Esophagus squamous epithelium (tissue), 5 donors: ENCODE results near the gene TCF7. TPM values are rescaled to one million over a fixed set of nuclear protein-coding genes. Genes with fewer than 3 reads are reported as not detected.

Experiments used
- DNase-seq: peaks from one replicate; lab custom pipeline; 2025; lab: John Stamatoyannopoulos, UW
- H3K27ac ChIP-seq, 4 donors: fragments of 200-600 bp; sonication (generic); one replicate each; pipeline ENCODE4 v1.5.1; 2016 to 2019; ENCODE audit warnings: mild to moderate bottlenecking in 1 of 4
- H3K27me3 ChIP-seq, 4 donors: fragments of 200-600 bp; sonication (generic); 1 replicate in 3 of 4; 2 replicates in 1 of 4; pipeline versions ENCODE4 v1.5.1 to v1.6.0; 2017 to 2021; ENCODE audit warnings: antibody characterized with exemption in 1 of 4
- H3K36me3 ChIP-seq, 3 donors: fragments of 200-600 bp; sonication (generic); one replicate each; pipeline ENCODE4 v1.5.1; 2016 to 2019
- H3K4me1 ChIP-seq, 3 donors: fragments of 200-600 bp; sonication (generic); one replicate each; pipeline ENCODE4 v1.5.1; 2017 to 2019
- H3K4me3 ChIP-seq, 4 donors: fragments of 200-600 bp; sonication (generic); 1 replicate in 3 of 4; 2 replicates in 1 of 4; pipeline ENCODE4 v1.5.1; 2016 to 2019; ENCODE audit warnings: mild to moderate bottlenecking in 2 of 4, moderate library complexity in 1 of 4
- H3K9me3 ChIP-seq, 3 donors: fragments of 200-600 bp; sonication (generic); one replicate each; pipeline ENCODE4 v1.5.1; 2016 to 2019
- POLR2A ChIP-seq, 4 donors: fragments of 450-650 bp; IDR thresholded peaks; one replicate each; pipeline ENCODE4 v1.6.1; 2017; ENCODE audit warnings: antibody characterized with exemption in 4 of 4, mild to moderate bottlenecking in 4 of 4, moderate library complexity in 3 of 4
- WGBS, 2 donors: methylation state at CpG; one replicate each; pipeline ENCODE4 v1.1.5; 2018; 5-methylcytosine and 5-hydroxymethylcytosine counted together
- intact Hi-C: fragments of 100-400 bp; cut with DNase I; formaldehyde crosslinking; loops from one replicate; pipeline ENCODE4 v1.15.0; 2022
- total RNA-seq, 4 donors: library from RNA; depleted of rRNA; stranded (reverse); fragments of >200 nt; gene quantifications; one replicate each; pipeline ENCODE4 v1.1.0, GENCODE V29; 2016
- TF ChIP-seq, protein P1 (sequence below), 6 experiments: fragments of 450-650 bp in 4 of 6; fragments of 200-600 bp in 2 of 6; sonication (generic) in 2 of 6; IDR thresholded peaks; one replicate each; pipeline ENCODE4 v1.5.1; 2016 to 2019; ENCODE audit warnings: antibody characterized with exemption in 6 of 6, mild to moderate bottlenecking in 4 of 6, moderate library complexity in 4 of 6
- donor health status: DM: yes; HTN: yes; CAD: no.

The TCF7 gene
- total RNA-seq, 4 donors from 2014 or later = 1.9 to 7.6 (median 2.8) TPM

- no peak overlapping the region for H3K4me3 ChIP-seq
- peaks cover 0 to 12% (median 0%) of the 10 kb centered on the region in 3 donors for H3K4me1 ChIP-seq
- H3K36me3 ChIP-seq = no peaks in the 10 kb centered on the region
- peaks cover 0 to 3% (median 0%) of the 10 kb centered on the region in 4 donors for H3K27me3 ChIP-seq
- WGBS, 2 donors = 60 to 85% methylated on average over 1 of the region's 6 CpGs
- no peak for DNase-seq
- H3K9me3 ChIP-seq = no peaks in the 10 kb centered on the region
- no peak overlapping the region for H3K27ac ChIP-seq
- intact Hi-C loops = no loop called here
- TF ChIP-seq, protein P1, sequence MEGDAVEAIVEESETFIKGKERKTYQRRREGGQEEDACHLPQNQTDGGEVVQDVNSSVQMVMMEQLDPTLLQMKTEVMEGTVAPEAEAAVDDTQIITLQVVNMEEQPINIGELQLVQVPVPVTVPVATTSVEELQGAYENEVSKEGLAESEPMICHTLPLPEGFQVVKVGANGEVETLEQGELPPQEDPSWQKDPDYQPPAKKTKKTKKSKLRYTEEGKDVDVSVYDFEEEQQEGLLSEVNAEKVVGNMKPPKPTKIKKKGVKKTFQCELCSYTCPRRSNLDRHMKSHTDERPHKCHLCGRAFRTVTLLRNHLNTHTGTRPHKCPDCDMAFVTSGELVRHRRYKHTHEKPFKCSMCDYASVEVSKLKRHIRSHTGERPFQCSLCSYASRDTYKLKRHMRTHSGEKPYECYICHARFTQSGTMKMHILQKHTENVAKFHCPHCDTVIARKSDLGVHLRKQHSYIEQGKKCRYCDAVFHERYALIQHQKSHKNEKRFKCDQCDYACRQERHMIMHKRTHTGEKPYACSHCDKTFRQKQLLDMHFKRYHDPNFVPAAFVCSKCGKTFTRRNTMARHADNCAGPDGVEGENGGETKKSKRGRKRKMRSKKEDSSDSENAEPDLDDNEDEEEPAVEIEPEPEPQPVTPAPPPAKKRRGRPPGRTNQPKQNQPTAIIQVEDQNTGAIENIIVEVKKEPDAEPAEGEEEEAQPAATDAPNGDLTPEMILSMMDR (IDR thresholded peaks at IDR 0.05) = no peak
- no peak for TF ChIP-seq POLR2A (IDR thresholded peaks at IDR 0.05)
Observed at GRCh38 chr5:134085411-134085810, 29.1 kb upstream of the TCF7 start.

DNA sequence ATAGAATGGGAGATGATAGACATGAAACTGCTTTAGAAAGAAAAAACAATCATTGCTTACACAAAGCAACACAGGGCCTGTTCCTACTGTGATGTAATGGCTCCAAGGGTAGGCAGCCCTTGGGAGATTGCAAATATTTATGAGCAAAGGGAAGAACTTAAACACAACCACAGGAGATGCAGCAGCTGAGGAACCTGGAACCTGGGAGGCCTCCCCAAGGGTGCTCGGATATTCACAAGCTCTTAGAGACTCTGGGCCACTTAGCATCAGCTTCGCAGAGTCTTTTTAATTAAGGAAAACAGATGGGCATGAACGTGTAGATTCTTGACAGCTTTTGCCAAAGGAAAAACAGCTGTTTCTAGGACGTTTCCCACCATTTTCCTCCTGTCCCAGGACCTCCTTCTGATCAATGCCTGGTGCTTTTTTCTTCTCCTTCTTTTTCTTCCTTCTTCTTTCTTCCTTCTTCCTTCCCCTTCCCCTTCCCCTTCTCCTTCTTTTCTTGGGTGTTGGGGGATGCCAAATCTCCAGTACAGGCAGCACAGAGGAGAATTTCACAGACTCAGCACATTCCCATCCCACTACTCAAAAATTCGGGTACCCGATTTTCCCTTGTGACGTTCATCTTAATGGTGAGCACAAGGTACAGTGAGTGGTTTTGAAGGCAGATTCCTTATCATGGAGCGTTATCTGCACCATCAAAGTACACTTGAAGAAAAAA lies 28.1 kb upstream of the TCF7 start:
- no peak for TF ChIP-seq POLR2A (IDR thresholded peaks at IDR 0.05)
- TF ChIP-seq, protein P1 (IDR thresholded peaks at IDR 0.05) = no peak
- 76% methylated on average over 8 of the region's 8 CpGs for WGBS, 2 donors
- H3K27ac ChIP-seq = no peak overlapping the region
- no peak for DNase-seq
- H3K36me3 ChIP-seq = no peaks in the 10 kb centered on the region
- peaks cover 0 to 12% (median 0%) of the 10 kb centered on the region in 3 donors for H3K4me1 ChIP-seq
- H3K4me3 ChIP-seq = no peak overlapping the region
- intact Hi-C loops = no loop called here
- peaks cover 0 to 13% (median 0%) of the 10 kb centered on the region in 4 donors for H3K27me3 ChIP-seq
- no peaks in the 10 kb centered on the region for H3K9me3 ChIP-seq

- intact Hi-C loops = no loop called here
- H3K9me3 ChIP-seq = no peaks in the 10 kb centered on the region
- H3K27ac ChIP-seq = no peak overlapping the region
- 93 to 100% methylated on average over 5 to 10 of the region's 12 CpGs for WGBS, 2 donors
- H3K27me3 ChIP-seq = peaks cover 0 to 14% (median 0%) of the 10 kb centered on the region in 4 donors
- TF ChIP-seq POLR2A (IDR thresholded peaks at IDR 0.05) = no peak
- TF ChIP-seq, protein P1 (IDR thresholded peaks at IDR 0.05) = no peak
- no peak overlapping the region for H3K4me3 ChIP-seq
- H3K4me1 ChIP-seq = peaks cover 0 to 18% (median 0%) of the 10 kb centered on the region in 3 donors
- no peak for DNase-seq
- no peaks in the 10 kb centered on the region for H3K36me3 ChIP-seq
Observed at GRCh38 chr5:134086943-134087305, 27.6 kb upstream of the TCF7 start.

- intact Hi-C loops = no loop called here
- no peak overlapping the region for H3K27ac ChIP-seq
Observed at GRCh38 chr5:134088291-134088690, 26.2 kb upstream of the TCF7 start.

DNA sequence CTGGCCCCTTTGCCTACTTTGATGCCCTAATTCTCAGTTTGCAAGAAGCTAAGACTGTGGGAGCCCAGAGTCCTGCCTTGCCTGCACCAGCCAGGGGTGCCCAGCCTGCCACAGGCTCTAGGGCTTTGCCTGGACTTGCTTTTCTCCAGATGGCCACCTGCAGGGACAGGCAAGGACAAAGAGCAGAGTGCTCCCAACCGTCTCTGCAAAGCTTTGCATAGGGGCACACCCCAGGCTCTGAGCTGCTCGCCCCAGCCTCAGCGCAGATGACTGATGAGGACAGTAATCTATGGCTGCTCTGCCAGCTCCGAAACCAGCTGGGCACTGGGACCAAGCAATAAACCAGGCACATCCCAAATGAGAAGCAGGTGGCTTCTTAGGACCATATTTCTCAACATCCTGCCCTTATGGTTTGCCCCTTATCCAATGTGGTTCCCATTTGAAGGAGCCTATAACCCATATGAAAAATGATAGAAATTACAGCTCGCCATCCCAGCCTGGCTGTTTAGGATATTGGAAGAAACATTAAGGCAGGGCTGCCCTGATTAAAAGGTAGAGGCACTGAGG lies 25.4 kb upstream of the TCF7 start:
- H3K4me1 ChIP-seq = peaks cover 0 to 33% (median 0%) of the 10 kb centered on the region in 3 donors
- no peak overlapping the region for H3K27ac ChIP-seq
- no peaks in the 10 kb centered on the region for H3K36me3 ChIP-seq
- TF ChIP-seq, protein P1 (IDR thresholded peaks at IDR 0.05) = no peak
- TF ChIP-seq POLR2A (IDR thresholded peaks at IDR 0.05) = no peak
- intact Hi-C loops = no loop called here
- peaks cover 0 to 14% (median 0%) of the 10 kb centered on the region in 4 donors for H3K27me3 ChIP-seq
- no peak overlapping the region for H3K4me3 ChIP-seq
- no peaks in the 10 kb centered on the region for H3K9me3 ChIP-seq
- no peak for DNase-seq
- 85 to 88% methylated on average over 2 to 4 of the region's 5 CpGs for WGBS, 2 donors

More at GRCh38 chr5:134088291-134088690, 26.2 kb upstream of the TCF7 start:
- H3K9me3 ChIP-seq = no peaks in the 10 kb centered on the region
- H3K36me3 ChIP-seq = no peaks in the 10 kb centered on the region
- TF ChIP-seq, protein P1 (IDR thresholded peaks at IDR 0.05) = no peak
- peaks cover 0 to 31% (median 0%) of the 10 kb centered on the region in 3 donors for H3K4me1 ChIP-seq
- no peak overlapping the region for H3K4me3 ChIP-seq
- peaks cover 0 to 14% (median 0%) of the 10 kb centered on the region in 4 donors for H3K27me3 ChIP-seq
- DNase-seq = no peak
